Suprapubic skin (tissue), 3 donors: Measurements from ENCODE around the gene TMEM222.

Source experiments
- EP300 ChIP-seq: sonication (generic); formaldehyde crosslinking; IDR thresholded peaks from one replicate; pipeline ENCODE4 v1.6.1; 2017; ENCODE audit warnings: antibody characterized with exemption
- POLR2A ChIP-seq, 2 donors: fragments of 450-650 bp; IDR thresholded peaks; one replicate each; pipeline ENCODE4 v1.6.1; 2017; ENCODE audit warnings: antibody characterized with exemption in 2 of 2, mild to moderate bottlenecking in 2 of 2, moderate library complexity in 2 of 2
- TF ChIP-seq, protein P1 (sequence below), 2 donors: fragments of 200-600 bp in 1 of 2; fragments of 450-650 bp in 1 of 2; sonication (generic) in 1 of 2; IDR thresholded peaks; one replicate each; pipeline ENCODE4 v1.5.1; 2016 to 2019; ENCODE audit warnings: antibody characterized with exemption in 2 of 2, mild to moderate bottlenecking in 1 of 2, moderate library complexity in 1 of 2

DNA sequence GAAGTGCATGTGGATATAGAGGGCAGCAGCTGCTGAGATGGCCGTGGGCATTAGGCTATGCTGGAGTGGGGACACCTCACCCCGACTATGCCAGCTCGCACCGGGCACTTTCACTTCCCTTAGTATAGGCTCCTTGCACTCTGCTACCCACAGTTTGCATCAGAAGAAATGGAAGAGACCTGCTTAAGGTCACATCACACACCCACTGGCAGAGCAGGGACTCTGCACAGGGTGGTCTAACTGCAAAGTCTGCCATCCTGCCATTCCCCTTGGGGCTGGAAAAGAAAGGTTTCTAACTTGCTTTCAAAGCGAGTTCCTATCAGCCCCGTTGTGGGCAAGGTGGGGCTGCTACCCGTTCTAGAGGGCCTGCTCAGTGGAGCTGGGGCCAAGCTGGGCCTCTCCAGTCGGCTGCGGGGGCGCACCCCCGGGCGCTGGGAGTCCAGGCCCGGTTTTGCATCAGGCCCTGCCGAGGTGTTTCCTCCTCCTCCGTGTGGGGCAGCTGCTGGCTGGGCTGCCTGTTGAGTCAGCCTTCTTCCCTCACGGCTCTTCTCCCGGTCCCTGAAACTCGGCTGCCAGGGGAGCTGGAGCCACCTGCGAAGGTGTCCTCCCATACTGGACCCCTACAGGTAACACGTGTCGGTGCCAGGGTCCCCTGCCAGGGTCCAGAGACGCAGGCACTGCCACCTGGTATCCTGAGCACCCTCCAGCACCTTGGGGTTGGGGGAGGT, 19.7 kb downstream of the TMEM222 start, which contains the start of gene SYTL1:
- TF ChIP-seq, protein P1, sequence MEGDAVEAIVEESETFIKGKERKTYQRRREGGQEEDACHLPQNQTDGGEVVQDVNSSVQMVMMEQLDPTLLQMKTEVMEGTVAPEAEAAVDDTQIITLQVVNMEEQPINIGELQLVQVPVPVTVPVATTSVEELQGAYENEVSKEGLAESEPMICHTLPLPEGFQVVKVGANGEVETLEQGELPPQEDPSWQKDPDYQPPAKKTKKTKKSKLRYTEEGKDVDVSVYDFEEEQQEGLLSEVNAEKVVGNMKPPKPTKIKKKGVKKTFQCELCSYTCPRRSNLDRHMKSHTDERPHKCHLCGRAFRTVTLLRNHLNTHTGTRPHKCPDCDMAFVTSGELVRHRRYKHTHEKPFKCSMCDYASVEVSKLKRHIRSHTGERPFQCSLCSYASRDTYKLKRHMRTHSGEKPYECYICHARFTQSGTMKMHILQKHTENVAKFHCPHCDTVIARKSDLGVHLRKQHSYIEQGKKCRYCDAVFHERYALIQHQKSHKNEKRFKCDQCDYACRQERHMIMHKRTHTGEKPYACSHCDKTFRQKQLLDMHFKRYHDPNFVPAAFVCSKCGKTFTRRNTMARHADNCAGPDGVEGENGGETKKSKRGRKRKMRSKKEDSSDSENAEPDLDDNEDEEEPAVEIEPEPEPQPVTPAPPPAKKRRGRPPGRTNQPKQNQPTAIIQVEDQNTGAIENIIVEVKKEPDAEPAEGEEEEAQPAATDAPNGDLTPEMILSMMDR (IDR thresholded peaks at IDR 0.05): no peak
- TF ChIP-seq EP300 (no peak), POLR2A (IDR thresholded peaks at IDR 0.05) (no peak)
